WERI-Rb-1 (cell line): ENCODE results near the gene PHF21A.

ENCODE experiments used
- DNase-seq: peaks from one replicate; pipeline ENCODE4 v3.0.0-alpha.2; 2020
- H3K27ac ChIP-seq: fragments of 250-450 bp; sonication (Bioruptor Pico); 2 replicates; pipeline ENCODE4 v1.5.1; 2020; ENCODE audit warnings: mild to moderate bottlenecking, moderate library complexity
- H3K27me3 ChIP-seq: fragments of 250-450 bp; sonication (Bioruptor Pico); 2 replicates; pipeline ENCODE4 v1.5.1; 2021; ENCODE audit warnings: mild to moderate bottlenecking, low read depth, moderate library complexity; ENCODE audit not compliant: insufficient read depth, severe bottlenecking
- H3K36me3 ChIP-seq: fragments of 250-450 bp; sonication (Bioruptor Pico); 2 replicates; pipeline ENCODE4 v1.5.1; 2020; ENCODE audit warnings: mild to moderate bottlenecking, moderate library complexity
- H3K4me3 ChIP-seq: 2 replicates; pipeline ENCODE4 v1.5.1; 2011; ENCODE audit warnings: low read depth, mild to moderate bottlenecking, control low read depth, low read length
- H3K9me3 ChIP-seq: fragments of 250-450 bp; sonication (Bioruptor Pico); 2 replicates; pipeline ENCODE4 v1.5.1; 2021; ENCODE audit warnings: mild to moderate bottlenecking, moderate library complexity; ENCODE audit not compliant: severe bottlenecking
- TF ChIP-seq, protein P1 (sequence below): IDR thresholded peaks from 2 replicates; pipeline ENCODE4 v1.5.1; 2011; ENCODE audit warnings: low read depth, mild to moderate bottlenecking, control low read depth, inconsistent platforms, low read length

Gene PHF21A

DNA sequence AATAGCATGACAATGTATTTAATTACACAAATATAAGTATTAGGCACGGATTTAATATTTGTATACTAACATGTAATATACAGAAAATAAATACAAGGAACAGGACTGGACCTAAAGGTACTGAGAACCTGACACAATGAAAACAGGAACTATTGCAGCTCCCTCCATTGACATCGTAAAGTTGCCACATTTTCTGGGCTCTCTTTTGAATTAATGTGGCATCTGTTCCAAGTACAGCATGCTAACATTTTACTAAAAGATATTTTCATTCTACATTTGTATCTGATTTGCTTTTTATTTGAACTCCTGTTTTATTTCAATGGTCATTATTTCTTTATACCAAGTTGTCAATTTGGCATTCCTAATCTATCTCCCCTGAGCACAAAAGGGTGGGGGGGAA is 15.3 kb downstream of the PHF21A start:
- TF ChIP-seq, protein P1, sequence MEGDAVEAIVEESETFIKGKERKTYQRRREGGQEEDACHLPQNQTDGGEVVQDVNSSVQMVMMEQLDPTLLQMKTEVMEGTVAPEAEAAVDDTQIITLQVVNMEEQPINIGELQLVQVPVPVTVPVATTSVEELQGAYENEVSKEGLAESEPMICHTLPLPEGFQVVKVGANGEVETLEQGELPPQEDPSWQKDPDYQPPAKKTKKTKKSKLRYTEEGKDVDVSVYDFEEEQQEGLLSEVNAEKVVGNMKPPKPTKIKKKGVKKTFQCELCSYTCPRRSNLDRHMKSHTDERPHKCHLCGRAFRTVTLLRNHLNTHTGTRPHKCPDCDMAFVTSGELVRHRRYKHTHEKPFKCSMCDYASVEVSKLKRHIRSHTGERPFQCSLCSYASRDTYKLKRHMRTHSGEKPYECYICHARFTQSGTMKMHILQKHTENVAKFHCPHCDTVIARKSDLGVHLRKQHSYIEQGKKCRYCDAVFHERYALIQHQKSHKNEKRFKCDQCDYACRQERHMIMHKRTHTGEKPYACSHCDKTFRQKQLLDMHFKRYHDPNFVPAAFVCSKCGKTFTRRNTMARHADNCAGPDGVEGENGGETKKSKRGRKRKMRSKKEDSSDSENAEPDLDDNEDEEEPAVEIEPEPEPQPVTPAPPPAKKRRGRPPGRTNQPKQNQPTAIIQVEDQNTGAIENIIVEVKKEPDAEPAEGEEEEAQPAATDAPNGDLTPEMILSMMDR: no peak
- Histone ChIP-seq H3K27ac (no peak overlapping the region), H3K27me3 (no peaks in the 10 kb centered on the region), H3K36me3 (no peaks in the 10 kb centered on the region), H3K9me3 (no peaks in the 10 kb centered on the region), H3K4me3 (no peak overlapping the region)
- no peak for DNase-seq

GRCh38 chr11:46105134-46105628 is 16.1 kb downstream of the PHF21A start:
- H3K27me3 ChIP-seq: no peaks in the 10 kb centered on the region
- TF ChIP-seq, protein P1: no peak
- H3K9me3 ChIP-seq: no peaks in the 10 kb centered on the region
- no peaks in the 10 kb centered on the region for H3K36me3 ChIP-seq
- DNase-seq: no peak
- H3K4me3 ChIP-seq: no peak overlapping the region
- no peak overlapping the region for H3K27ac ChIP-seq

GRCh38 chr11:46102843-46103242 is 18.4 kb downstream of the PHF21A start:
- TF ChIP-seq, protein P1: no peak
- DNase-seq: no peak
- H3K4me3 ChIP-seq: no peak overlapping the region
- H3K36me3 ChIP-seq: no peaks in the 10 kb centered on the region
- no peak overlapping the region for H3K27ac ChIP-seq
- no peaks in the 10 kb centered on the region for H3K9me3 ChIP-seq
- H3K27me3 ChIP-seq: no peaks in the 10 kb centered on the region

GRCh38 chr11:46100670-46101069 is 20.6 kb downstream of the PHF21A start:
- H3K9me3 ChIP-seq: no peaks in the 10 kb centered on the region
- DNase-seq: no peak
- H3K4me3 ChIP-seq: no peak overlapping the region
- H3K27me3 ChIP-seq: no peaks in the 10 kb centered on the region
- H3K36me3 ChIP-seq: no peaks in the 10 kb centered on the region
- H3K27ac ChIP-seq: no peak overlapping the region
- TF ChIP-seq, protein P1: no peak

GRCh38 chr11:46099963-46100316 is 21.3 kb downstream of the PHF21A start:
- DNase-seq: no peak
- H3K36me3 ChIP-seq: no peaks in the 10 kb centered on the region
- no peak overlapping the region for H3K27ac ChIP-seq
- H3K27me3 ChIP-seq: no peaks in the 10 kb centered on the region
- H3K9me3 ChIP-seq: no peaks in the 10 kb centered on the region
- H3K4me3 ChIP-seq: no peak overlapping the region
- TF ChIP-seq, protein P1: no peak

DNA sequence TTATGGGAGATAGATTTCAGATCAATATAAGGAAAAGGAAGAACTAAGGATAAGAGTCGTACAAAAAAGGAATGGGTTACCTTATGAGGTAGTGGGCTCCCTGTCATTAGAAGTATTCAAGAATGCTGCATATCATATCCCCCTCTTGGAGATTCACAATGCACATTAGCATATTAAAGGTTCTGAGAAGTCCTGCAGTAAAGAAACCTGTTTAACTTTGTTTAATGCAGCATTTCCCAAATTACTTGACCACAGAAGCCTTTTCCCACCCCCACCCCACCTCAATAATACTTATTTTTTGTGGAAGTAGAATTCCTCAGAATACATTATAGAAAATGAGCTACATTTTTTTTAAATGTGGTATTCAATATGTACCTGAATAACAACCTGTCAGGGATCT is 30.9 kb downstream of the PHF21A start:
- Histone ChIP-seq H3K9me3 (no peaks in the 10 kb centered on the region), H3K4me3 (no peak overlapping the region), H3K27me3 (no peaks in the 10 kb centered on the region), H3K36me3 (no peaks in the 10 kb centered on the region), H3K27ac (no peak overlapping the region)
- TF ChIP-seq, protein P1: no peak
- DNase-seq: no peak
